K562 (cell line): ENCODE measurements around the gene LRRC4C.

Experiments used
- BHLHE40 ChIP-seq: IDR thresholded peaks from 2 replicates; pipeline ENCODE4 v1.6.1; 2011; ENCODE audit warnings: low read length, improper control_type of control experiment
- CBX1 ChIP-seq: sonication (generic); IDR thresholded peaks from 2 replicates; pipeline ENCODE4 v1.6.1; 2016; ENCODE audit warnings: antibody characterized with exemption, low read depth, mild to moderate bottlenecking
- CEBPG ChIP-seq, 3 experiments: fragments of 200-800 bp in 1 of 3; sonication (Bioruptor generic) in 1 of 3; sonication (generic) in 1 of 3; formaldehyde crosslinking in 1 of 3; IDR thresholded peaks in 2 of 3; conservative IDR thresholded peaks in 1 of 3; 2 replicates each; pipeline versions ENCODE4 v1.6.1 to v1.8.0; 2016 to 2022; ENCODE audit warnings: missing compliant biosample characterization in 2 of 3, missing genetic modification characterization in 2 of 3, mild to moderate bottlenecking in 1 of 3, missing genetic modification reagents in 1 of 3
- CTCF ChIP-seq, 3 experiments: IDR thresholded peaks in 2 of 3; conservative IDR thresholded peaks in 1 of 3; 2 replicates each; pipeline ENCODE4 v1.5.1; 2011 to 2012; ENCODE audit warnings: low read length in 3 of 3, mild to moderate bottlenecking in 3 of 3, control low read depth in 2 of 3, improper control_type of control experiment in 1 of 3, inconsistent platforms in 1 of 3, low read depth in 1 of 3, mixed read lengths in 1 of 3, moderate library complexity in 1 of 3; ENCODE audit not compliant: insufficient read depth in 2 of 3
- EP300 ChIP-seq: IDR thresholded peaks from 2 replicates; pipeline ENCODE4 v1.6.1; 2012; ENCODE audit warnings: low read length, improper control_type of control experiment
- KDM2B ChIP-seq: fragments of 250-450 bp; sonication (Bioruptor Pico); IDR thresholded peaks from 2 replicates; pipeline ENCODE4 v1.8.0; 2021; ENCODE audit warnings: mild to moderate bottlenecking, moderate library complexity
- ZNF12 ChIP-seq: sonication (generic); formaldehyde crosslinking; IDR thresholded peaks from 2 replicates; pipeline ENCODE4 v1.4.0; 2020; ENCODE audit warnings: mild to moderate bottlenecking, missing genetic modification reagents
- ZNF217 ChIP-seq: sonication (generic); formaldehyde crosslinking; IDR thresholded peaks from 2 replicates; pipeline ENCODE4 v1.8.0; 2022; ENCODE audit warnings: mild to moderate bottlenecking, missing genetic modification reagents

GRCh38 chr11:40842750-40843339 is 616.6 kb downstream of the LRRC4C start:
- TF ChIP-seq BHLHE40: no peak
- TF ChIP-seq CTCF (IDR thresholded peaks at IDR 0.05 in 2 of 3, conservative IDR thresholded peaks at IDR 0.05 in 1 of 3; ENCODE audit: insufficient read depth in 2 of 3, low read depth in 1 of 3, low read length in 3 of 3): no peak
- no peak for TF ChIP-seq EP300
- TF ChIP-seq KDM2B (CRISPR knock-in tag): no peak
- TF ChIP-seq ZNF217: no peak
- no peak for TF ChIP-seq CEBPG (CRISPR knock-in tag; IDR thresholded peaks at IDR 0.05)
- TF ChIP-seq CEBPG (tag; conservative IDR thresholded peaks at IDR 0.05 in 1 of 2, IDR thresholded peaks at IDR 0.05 in 1 of 2): no peak
- TF ChIP-seq CBX1: no peak
- no peak for TF ChIP-seq ZNF12 (CRISPR knock-in tag)
